Smooth muscle cell (in vitro differentiated cells): Measurements from ENCODE around the gene COL1A1. TPM values are rescaled to one million over a fixed set of nuclear protein-coding genes. Genes with fewer than 3 reads are reported as not detected.

ENCODE experiments used
- DNase-seq: peaks from one replicate; lab custom pipeline; 2025; ENCODE audit not compliant: unreplicated experiment; lab: John Stamatoyannopoulos, UW
- H2AFZ ChIP-seq: fragments of 200-600 bp; sonication (generic); 2 replicates; pipeline ENCODE4 v1.6.0; 2016; ENCODE audit warnings: antibody characterized with exemption, low read depth, mild to moderate bottlenecking
- H3F3A ChIP-seq: fragments of 200-600 bp; sonication (generic); 2 replicates; pipeline ENCODE4 v1.6.0; 2017; ENCODE audit warnings: antibody characterized with exemption, low read depth
- H3K27ac ChIP-seq: fragments of 200-600 bp; sonication (generic); 2 replicates; pipeline ENCODE4 v1.5.1; 2016; ENCODE audit warnings: low read depth, mild to moderate bottlenecking
- H3K27me3 ChIP-seq: fragments of 200-600 bp; sonication (generic); 2 replicates; pipeline ENCODE4 v1.6.1; 2016; ENCODE audit warnings: low read depth, mild to moderate bottlenecking
- H3K36me3 ChIP-seq: fragments of 200-600 bp; sonication (generic); 2 replicates; pipeline ENCODE4 v1.5.1; 2016; ENCODE audit warnings: low read depth
- H3K4me1 ChIP-seq: fragments of 200-600 bp; sonication (generic); 2 replicates; pipeline ENCODE4 v1.5.1; 2016; ENCODE audit warnings: low read depth
- H3K4me2 ChIP-seq: fragments of 200-600 bp; sonication (generic); 2 replicates; pipeline ENCODE4 v1.6.0; 2016; ENCODE audit warnings: mild to moderate bottlenecking
- H3K4me3 ChIP-seq: fragments of 200-600 bp; sonication (generic); 2 replicates; pipeline ENCODE4 v1.5.1; 2016; ENCODE audit warnings: mild to moderate bottlenecking
- H3K79me2 ChIP-seq: fragments of 200-600 bp; sonication (generic); 2 replicates; pipeline ENCODE4 v1.6.0; 2016; ENCODE audit warnings: low read depth, mild to moderate bottlenecking
- H3K9ac ChIP-seq: fragments of 200-600 bp; sonication (generic); 2 replicates; pipeline ENCODE4 v1.6.0; 2016; ENCODE audit warnings: low read depth
- H3K9me3 ChIP-seq: fragments of 200-600 bp; sonication (generic); replicated peaks from 2 replicates; pipeline ENCODE4 v1.5.1; 2016; ENCODE audit warnings: low read depth
- H4K20me1 ChIP-seq: fragments of 200-600 bp; sonication (generic); 2 replicates; pipeline ENCODE4 v1.6.0; 2016; ENCODE audit warnings: low read depth
- WGBS: methylation state at CpG from one replicate; pipeline ENCODE4 v1.1.7; 2016; ENCODE audit warnings: low lambda C conversion rate; 5-methylcytosine and 5-hydroxymethylcytosine counted together
- polyA plus RNA-seq: library from polyadenylated mRNA; unstranded; fragments of >200 nt; fragmentation: Nextera tagmentation; extraction: Ambion mirVana; gene quantifications from 2 replicates; pipeline ENCODE4 v1.2.1, GENCODE V29; 2016
- total RNA-seq: library from RNA; depleted of rRNA; stranded (reverse); fragments of >200 nt; gene quantifications from 2 replicates; pipeline ENCODE4 v1.2.3, GENCODE V29; 2014
- TF ChIP-seq, protein P1 (sequence below): fragments of 200-600 bp; sonication (generic); IDR thresholded peaks from 2 replicates; pipeline ENCODE4 v1.5.1; 2017; ENCODE audit warnings: borderline replicate concordance, mild to moderate bottlenecking, antibody characterized with exemption; ENCODE audit not compliant: insufficient read depth, poor library complexity, severe bottlenecking

Gene COL1A1
- total and polyA plus RNA-seq, 2 experiments from 2014 or later = 4,141 to 25,649 TPM

DNA sequence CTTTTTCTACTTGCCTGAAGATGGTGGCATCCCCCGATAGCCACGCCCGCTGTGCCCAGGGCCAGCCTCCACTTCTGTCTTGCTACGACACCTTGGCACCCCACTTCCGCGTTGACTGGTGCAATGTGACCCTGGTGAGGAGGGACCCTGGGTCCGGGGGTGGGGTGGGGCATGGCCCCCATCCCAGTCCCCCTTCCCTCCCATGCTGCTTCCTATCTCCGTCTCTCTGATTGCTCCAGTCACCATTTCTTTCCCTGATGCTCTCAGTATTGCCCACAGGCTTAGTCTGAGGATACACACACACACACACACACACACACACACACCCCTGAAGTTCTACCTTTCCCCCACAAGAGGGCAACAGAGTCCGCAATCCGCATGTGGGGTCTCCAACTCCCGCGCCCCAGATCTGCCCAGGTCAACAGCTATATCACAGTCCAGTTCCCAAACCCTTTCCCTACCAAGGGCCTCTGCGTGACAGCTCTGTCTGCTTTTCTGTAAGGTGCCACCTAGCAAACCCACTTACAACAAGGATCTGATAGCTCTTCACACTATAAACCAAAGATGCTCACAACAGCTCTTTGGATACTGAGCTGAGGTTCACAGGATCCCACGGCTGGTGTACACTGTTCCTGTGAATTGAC is 32.2 kb downstream of the COL1A1 start:
- H3K4me1 ChIP-seq = no peaks in the 10 kb centered on the region
- no peaks in the 10 kb centered on the region for H3K79me2 ChIP-seq
- no peaks in the 10 kb centered on the region for H3K9me3 ChIP-seq
- no peak overlapping the region for H3K9ac ChIP-seq
- H3K4me2 ChIP-seq = no peak overlapping the region
- TF ChIP-seq, protein P1, sequence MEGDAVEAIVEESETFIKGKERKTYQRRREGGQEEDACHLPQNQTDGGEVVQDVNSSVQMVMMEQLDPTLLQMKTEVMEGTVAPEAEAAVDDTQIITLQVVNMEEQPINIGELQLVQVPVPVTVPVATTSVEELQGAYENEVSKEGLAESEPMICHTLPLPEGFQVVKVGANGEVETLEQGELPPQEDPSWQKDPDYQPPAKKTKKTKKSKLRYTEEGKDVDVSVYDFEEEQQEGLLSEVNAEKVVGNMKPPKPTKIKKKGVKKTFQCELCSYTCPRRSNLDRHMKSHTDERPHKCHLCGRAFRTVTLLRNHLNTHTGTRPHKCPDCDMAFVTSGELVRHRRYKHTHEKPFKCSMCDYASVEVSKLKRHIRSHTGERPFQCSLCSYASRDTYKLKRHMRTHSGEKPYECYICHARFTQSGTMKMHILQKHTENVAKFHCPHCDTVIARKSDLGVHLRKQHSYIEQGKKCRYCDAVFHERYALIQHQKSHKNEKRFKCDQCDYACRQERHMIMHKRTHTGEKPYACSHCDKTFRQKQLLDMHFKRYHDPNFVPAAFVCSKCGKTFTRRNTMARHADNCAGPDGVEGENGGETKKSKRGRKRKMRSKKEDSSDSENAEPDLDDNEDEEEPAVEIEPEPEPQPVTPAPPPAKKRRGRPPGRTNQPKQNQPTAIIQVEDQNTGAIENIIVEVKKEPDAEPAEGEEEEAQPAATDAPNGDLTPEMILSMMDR = peak; percentile 72
- H4K20me1 ChIP-seq = no peaks in the 10 kb centered on the region
- WGBS = 47% methylated on average over 14 of the region's 14 CpGs
- H3K36me3 ChIP-seq = no peaks in the 10 kb centered on the region
- H3K27ac ChIP-seq = no peak overlapping the region
- H3K27me3 ChIP-seq = no peaks in the 10 kb centered on the region
- no peak overlapping the region for H2AFZ ChIP-seq
- no peaks in the 10 kb centered on the region for H3F3A ChIP-seq
- no peak overlapping the region for H3K4me3 ChIP-seq
- no peak for DNase-seq

DNA sequence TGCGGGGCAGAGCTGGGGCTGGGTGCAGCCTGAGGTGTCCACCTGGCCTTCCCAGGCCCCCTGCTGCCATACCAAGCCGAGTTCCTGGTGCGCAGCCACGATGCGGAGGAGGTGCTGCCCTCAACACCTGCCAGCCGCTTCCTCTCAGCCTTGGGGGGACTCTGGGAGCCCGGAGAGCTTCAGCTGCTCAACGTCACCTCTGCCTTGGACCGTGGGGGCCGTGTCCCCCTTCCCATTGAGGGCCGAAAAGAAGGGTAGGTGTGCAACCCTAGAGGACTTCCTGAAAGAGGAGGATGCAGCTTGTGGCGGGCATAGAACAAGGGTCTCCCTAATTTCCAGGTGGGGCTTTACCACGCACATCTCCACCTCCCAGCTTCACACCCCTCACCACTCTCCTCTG is 33.1 kb downstream of the COL1A1 start:
- Histone ChIP-seq H3F3A (no peaks in the 10 kb centered on the region), H3K9me3 (no peaks in the 10 kb centered on the region), H3K27ac (no peak overlapping the region), H3K27me3 (no peaks in the 10 kb centered on the region), H4K20me1 (no peaks in the 10 kb centered on the region), H3K36me3 (no peaks in the 10 kb centered on the region), H3K4me2 (no peak overlapping the region), H2AFZ (no peak overlapping the region), H3K9ac (no peak overlapping the region), H3K4me3 (no peak overlapping the region), H3K79me2 (no peaks in the 10 kb centered on the region), H3K4me1 (no peaks in the 10 kb centered on the region)
- TF ChIP-seq, protein P1 = no peak
- 91% methylated on average over 12 of the region's 13 CpGs for WGBS
- no peak for DNase-seq

DNA sequence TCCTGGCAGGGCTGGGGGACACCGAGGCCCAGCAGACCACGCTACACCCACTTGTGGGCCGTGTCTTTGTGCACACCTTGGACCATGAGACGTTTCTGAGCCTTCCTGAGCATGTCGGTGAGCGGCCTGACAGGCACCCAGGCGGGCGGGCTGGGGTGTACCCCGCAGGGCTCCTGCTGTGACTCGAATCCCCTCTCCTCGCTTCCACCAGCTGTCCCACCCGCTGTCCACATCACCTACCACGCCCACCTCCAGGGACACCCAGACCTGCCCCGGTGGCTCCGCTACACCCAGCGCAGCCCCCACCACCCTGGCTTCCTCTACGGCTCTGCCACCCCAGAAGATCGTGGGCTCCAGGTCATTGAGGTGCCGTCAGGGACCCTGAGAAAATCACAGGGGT is 34.1 kb downstream of the COL1A1 start:
- no peak overlapping the region for H3K27ac ChIP-seq
- H3K4me3 ChIP-seq = no peak overlapping the region
- H3K27me3 ChIP-seq = no peaks in the 10 kb centered on the region
- no peak overlapping the region for H2AFZ ChIP-seq
- no peak overlapping the region for H3K9ac ChIP-seq
- DNase-seq = no peak
- H3K4me1 ChIP-seq = no peaks in the 10 kb centered on the region
- H3K36me3 ChIP-seq = no peaks in the 10 kb centered on the region
- no peaks in the 10 kb centered on the region for H3F3A ChIP-seq
- H4K20me1 ChIP-seq = no peaks in the 10 kb centered on the region
- WGBS = 91% methylated on average over 17 of the region's 19 CpGs
- H3K9me3 ChIP-seq = no peaks in the 10 kb centered on the region
- no peak overlapping the region for H3K4me2 ChIP-seq
- TF ChIP-seq, protein P1 = no peak
- H3K79me2 ChIP-seq = no peaks in the 10 kb centered on the region
